RCC 7860 (cell line): Measurements from ENCODE around the gene BMP7.

Experiments
- DNase-seq: peaks from one replicate; pipeline ENCODE4 v3.0.0-alpha.2; 2015; ENCODE audit warnings: low spot score
- FAIRE-seq: peaks from 2 replicates; lab custom pipeline; 2012; peaks lifted over from hg19 to GRCh38; lab: Jason Lieb, UNC

BMP7 gene

DNA sequence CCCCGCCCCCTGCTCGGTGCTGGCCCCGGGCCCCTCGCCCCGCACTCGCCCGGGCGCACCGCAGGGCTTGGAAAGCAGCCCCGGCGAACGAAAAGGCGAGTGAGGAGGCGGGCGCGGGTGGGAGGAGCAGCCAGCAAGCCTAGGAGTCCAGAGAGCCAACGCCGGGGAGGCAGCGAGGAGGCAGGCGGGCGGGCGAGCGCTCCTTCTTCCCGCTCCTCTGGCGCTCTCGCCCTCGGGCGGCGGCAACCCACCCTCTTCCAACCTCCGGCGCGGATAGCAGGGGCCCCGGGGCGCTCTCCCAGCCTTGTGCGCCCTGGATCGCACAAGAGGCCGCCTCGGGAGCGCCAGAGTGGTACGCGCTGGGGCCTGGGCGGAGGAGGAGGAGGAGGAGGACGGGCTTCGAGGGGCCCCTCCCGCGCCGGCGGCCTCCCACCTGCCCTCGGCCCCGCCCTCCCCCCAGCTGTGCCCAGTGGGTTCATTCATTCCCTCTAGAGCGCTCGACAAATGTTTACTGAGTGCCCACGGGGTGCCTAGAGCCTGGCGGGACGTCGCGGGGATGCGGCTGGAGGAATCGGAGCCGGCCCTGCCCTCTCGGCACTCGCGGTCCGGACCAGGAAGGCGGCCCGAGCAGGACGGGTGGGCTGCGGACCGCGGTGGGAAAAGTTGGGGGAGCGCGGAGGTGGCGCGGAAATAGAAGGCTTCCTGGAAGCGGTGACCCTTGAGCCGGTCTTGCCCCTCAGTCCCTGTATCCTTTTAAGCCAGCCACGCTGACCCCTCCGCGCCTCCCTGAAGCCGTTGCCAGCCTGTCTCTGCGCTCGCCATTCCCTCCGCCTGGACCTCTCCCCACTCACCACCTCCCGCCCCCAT lies at the start of gene BMP7:
Gene BMP7 (minus strand): TSS at position 351 of the 867 bp plus-strand sequence. CDS start 519 bp downstream, outside the sequence.
- DNase-seq, result no peak
- no peak for FAIRE-seq

DNA sequence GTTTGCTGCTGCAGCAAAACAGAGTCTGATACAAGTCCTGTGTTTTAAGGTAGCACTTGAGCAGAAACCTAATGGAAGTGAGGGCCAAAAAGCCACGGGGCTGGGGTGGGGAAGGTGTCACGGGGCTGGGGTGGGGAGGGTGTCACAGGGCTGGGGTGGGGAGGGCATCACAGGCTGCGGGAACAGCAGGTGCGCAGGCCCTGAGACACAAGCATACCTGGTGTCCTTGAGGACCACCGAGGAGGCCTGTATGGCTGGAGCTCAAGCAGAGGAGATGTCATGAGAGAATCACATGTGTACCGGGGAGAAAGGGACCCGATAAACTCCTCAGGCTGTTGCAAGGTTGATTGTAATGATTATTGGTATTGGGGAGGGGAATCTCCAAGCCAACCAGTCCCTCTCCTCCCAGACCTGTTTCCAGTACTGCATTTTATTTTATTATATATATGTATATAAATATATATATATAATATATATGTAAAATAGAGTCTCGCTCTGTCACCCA lies 49.6 kb upstream of the BMP7 start:
- no peak for FAIRE-seq
- DNase-seq, result no peak

DNA sequence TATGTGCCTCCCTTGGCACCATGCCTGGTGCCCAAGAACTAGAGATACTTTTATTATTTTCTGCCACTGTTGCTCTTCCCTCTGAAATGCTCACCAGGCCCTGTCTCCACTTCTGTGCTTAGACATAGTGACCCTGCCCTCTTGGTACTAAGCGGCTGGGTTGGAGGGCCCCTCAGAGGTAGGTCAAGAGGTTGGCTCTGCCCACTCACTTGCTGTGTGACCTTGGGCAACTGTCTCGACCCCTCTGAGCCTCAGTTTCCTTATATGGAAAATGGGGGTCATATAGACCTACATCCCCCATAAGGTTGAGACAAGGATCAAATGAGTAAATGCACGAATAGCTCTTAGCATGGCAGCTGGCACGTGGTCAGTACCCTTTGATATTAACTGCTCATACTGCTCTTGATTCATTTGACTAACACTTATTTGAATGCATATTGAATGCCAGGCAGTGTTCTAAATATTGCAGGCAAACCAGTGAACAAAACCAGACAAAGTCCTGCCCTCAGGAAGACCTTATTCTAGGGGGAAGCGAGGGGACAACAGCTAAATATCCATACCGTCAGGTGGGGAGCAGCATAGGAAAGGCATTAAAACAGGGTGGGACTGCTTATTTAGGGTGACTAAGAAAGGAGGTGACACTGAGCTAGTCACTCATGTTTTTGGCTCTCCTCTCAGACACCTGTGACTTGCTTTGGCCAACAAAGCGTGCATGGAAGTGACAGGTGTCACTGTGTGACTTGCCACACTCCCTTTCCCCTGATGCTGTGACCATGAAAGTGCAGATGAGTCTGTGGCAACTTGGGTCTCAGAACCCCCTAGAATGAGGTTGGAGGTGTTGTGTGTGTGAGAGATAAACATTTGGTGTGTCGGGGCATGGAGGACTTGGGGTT lies 48.9 kb upstream of the BMP7 start:
- no peak for FAIRE-seq
- DNase-seq, result no peak

DNA sequence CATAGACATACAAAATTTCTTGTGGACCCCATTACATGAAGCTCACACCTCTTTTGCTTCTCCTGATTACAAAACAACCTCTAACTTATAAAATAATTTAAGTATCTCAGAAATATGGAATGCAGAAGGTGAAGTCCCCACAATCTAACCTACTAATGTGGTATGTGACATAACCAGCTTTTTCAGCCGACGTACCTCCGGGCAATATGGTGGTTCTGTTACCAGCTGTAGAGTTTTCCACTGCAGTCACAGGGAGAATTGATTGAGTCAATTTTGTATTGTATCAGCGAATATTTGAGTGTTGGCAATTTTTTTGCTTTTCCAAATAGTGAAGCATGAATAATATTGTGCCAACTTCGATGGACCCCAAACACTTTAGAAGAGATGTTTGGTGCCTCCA lies 47.5 kb upstream of the BMP7 start:
- no peak for FAIRE-seq
- DNase-seq, result no peak

GRCh38 chr20:57313230-57313629 lies 46.8 kb upstream of the BMP7 start:
- DNase-seq (no peak), FAIRE-seq (no peak)

GRCh38 chr20:57312138-57312537 lies 45.7 kb upstream of the BMP7 start:
- FAIRE-seq (no peak), DNase-seq (no peak)

- DNase-seq (no peak), FAIRE-seq (no peak)
Observed at GRCh38 chr20:57310821-57311514, 44.5 kb upstream of the BMP7 start.

- DNase-seq, result no peak
- no peak for FAIRE-seq
Observed at GRCh38 chr20:57309544-57310115, 43.2 kb upstream of the BMP7 start.

- FAIRE-seq (no peak), DNase-seq (no peak)
Observed at GRCh38 chr20:57308451-57309271, 42.2 kb upstream of the BMP7 start.

- FAIRE-seq (no peak), DNase-seq (no peak)
Observed at GRCh38 chr20:57306747-57307146, 40.3 kb upstream of the BMP7 start.

- no peak for FAIRE-seq
- DNase-seq, result no peak
Observed at GRCh38 chr20:57301026-57301425, 34.6 kb upstream of the BMP7 start.

GRCh38 chr20:57298457-57298856 lies 32.0 kb upstream of the BMP7 start:
- FAIRE-seq (no peak), DNase-seq (no peak)

GRCh38 chr20:57294550-57294949 lies 28.1 kb upstream of the BMP7 start:
- FAIRE-seq, result no peak
- no peak for DNase-seq

DNA sequence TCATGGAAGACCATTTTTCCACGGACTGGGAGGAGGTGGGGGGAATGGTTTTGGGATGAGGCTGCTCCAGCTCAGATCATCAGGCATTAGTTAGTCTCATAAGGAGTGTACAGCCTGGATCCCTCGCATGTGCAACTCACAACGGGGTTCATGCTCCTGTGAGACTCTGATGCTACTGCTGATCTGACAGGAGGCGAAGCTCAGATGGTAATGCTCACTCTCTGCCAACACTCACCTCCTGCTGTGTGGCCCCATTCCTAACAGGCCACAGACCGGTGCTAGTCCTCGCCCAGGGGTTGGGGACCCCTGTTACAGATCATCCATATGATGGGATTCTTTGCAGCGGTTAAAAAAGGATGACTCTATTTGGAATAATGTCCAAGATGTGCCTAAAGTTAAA lies 27.6 kb upstream of the BMP7 start:
- no peak for DNase-seq
- no peak for FAIRE-seq

GRCh38 chr20:57292611-57293010 lies 26.2 kb upstream of the BMP7 start:
- FAIRE-seq, result no peak
- no peak for DNase-seq

DNA sequence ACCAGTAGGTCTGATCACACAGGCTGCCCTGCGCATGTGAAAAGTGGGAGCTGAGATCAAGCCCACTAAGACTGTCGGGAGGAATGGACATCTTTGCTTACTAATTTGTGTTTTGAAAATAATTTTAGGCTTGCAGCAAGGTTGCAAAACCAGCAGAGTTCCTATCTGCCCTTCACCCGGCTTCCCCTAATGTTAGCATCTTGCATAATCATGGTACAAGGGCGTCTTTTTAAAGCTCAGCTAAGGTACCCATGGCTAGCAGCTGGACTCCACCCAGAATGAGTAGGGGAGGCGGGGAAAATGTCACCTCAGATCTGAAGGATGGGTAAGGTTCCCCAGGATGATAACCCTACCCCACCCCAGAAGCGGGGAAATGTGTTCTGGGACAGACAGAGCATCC lies 25.3 kb upstream of the BMP7 start:
- no peak for FAIRE-seq
- DNase-seq, result no peak

DNA sequence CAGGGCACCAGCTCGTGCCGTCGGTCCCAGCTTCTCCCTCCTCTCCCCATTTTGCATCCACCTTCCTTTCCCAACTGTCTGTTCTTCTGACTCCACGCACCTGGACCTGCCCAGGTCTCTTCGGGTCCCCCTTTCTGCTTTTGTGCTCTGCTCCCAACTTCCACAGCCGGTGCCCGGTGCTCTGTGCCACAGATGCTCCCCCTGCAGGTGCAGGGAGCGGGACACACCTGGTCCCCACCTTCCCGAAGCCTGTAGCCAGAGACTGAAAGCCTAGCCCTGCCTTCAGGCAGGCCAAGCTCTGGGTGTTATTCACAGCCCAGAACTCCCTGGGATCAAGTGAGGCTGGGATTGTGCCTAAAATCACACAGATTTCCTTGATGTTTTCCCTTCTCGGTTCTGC lies 24.6 kb upstream of the BMP7 start:
- DNase-seq (no peak), FAIRE-seq (no peak)

DNA sequence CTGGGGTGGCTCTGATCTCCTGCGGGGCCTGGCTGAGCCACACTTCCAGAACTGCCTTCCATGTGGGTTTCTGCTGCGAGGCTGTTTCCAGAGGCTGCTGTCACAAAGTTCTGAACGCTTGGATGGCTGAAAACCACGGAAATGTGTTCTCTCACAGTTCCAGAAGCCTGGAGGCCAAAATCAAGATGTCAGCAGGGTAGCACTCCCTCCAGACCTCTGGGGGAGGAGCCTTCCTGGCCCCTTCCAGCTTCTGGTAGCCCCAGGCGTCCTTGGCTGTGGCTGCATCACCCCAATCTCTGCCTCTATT lies 23.7 kb upstream of the BMP7 start:
- DNase-seq, result no peak
- no peak for FAIRE-seq

DNA sequence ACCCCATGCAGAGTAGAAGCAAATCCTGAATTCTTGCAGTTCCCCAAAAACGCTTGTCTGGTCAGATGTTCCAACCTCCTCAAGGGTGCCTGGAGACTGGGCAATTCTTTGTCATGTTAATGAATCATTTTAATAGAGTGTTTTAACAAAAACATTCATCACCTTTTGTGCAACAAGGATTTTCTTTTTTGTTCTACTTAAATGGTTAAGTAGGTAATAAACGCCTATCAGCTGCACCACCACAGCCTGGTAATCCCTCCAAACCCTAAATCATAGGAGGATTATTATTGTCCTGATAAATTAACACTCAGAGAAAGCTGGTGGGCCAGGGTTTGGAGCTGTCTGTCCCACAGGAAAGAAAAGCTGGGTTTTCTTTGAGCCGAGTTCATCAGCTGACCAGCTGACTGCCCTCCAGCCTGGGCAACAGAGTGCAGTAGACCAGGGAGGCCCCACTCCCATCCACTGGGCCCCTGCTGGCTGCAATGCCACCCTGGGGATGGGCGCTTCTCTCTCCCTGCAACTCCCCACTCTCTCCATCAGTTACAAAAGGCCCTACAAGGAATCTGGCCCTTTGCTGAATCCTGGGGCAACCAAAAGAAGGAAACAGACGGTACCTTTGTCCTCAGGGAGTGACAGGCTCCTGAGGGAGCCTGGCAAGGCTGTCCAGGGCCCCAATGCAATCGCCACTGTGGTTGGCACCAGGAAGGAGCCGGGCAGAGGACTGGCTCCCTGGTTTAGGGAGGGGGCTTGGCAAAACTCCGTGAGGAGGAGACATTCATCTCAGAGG lies 23.1 kb upstream of the BMP7 start:
- DNase-seq (no peak), FAIRE-seq (no peak)
